Measurements from ENCODE around the gene SH2D3A.

SH2D3A gene

GRCh38 chr19:6797646-6798045 is 30.4 kb upstream of the SH2D3A start:
- TF ChIP-seq CTCF (IDR thresholded peaks at IDR 0.05; ENCODE audit: low read depth, low read length, missing control alignments) = no peak
- H3K4me3 ChIP-seq (ENCODE audit: low read depth, low read length) = no peak overlapping the region
- DNase-seq (ENCODE audit: low read depth) = no peak

- no peak for DNase-seq (ENCODE audit: low read depth)
- TF ChIP-seq CTCF (IDR thresholded peaks at IDR 0.05; ENCODE audit: low read depth, low read length, missing control alignments) = no peak
- H3K4me3 ChIP-seq (ENCODE audit: low read depth, low read length) = no peak overlapping the region
Observed at GRCh38 chr19:6796278-6796677, 29.0 kb upstream of the SH2D3A start.

GRCh38 chr19:6794686-6795431 is 27.6 kb upstream of the SH2D3A start:
- TF ChIP-seq CTCF (IDR thresholded peaks at IDR 0.05; ENCODE audit: low read depth, low read length, missing control alignments) = no peak
- no peak overlapping the region for H3K4me3 ChIP-seq (ENCODE audit: low read depth, low read length)
- DNase-seq (ENCODE audit: low read depth) = no peak

GRCh38 chr19:6793973-6794372 is 26.7 kb upstream of the SH2D3A start:
- no peak for TF ChIP-seq CTCF (IDR thresholded peaks at IDR 0.05; ENCODE audit: low read depth, low read length, missing control alignments)
- no peak overlapping the region for H3K4me3 ChIP-seq (ENCODE audit: low read depth, low read length)
- no peak for DNase-seq (ENCODE audit: low read depth)

- TF ChIP-seq CTCF (IDR thresholded peaks at IDR 0.05; ENCODE audit: low read depth, low read length, missing control alignments) = no peak
- no peak for DNase-seq (ENCODE audit: low read depth)
- H3K4me3 ChIP-seq (ENCODE audit: low read depth, low read length) = no peak overlapping the region
Observed at GRCh38 chr19:6793411-6793810, 26.2 kb upstream of the SH2D3A start.

GRCh38 chr19:6791237-6791636 is 24.0 kb upstream of the SH2D3A start:
- no peak for TF ChIP-seq CTCF (IDR thresholded peaks at IDR 0.05; ENCODE audit: low read depth, low read length, missing control alignments)

More at GRCh38 chr19:6791237-6791636, 24.0 kb upstream of the SH2D3A start:
- no peak for DNase-seq (ENCODE audit: low read depth)
- no peak overlapping the region for H3K4me3 ChIP-seq (ENCODE audit: low read depth, low read length)
